Measurements from ENCODE around the gene DLK1. TPM values are rescaled to one million over a fixed set of nuclear protein-coding genes. Genes with fewer than 3 reads are reported as not detected.

DLK1 gene
- total RNA-seq, 2 donors from 2014 or later, result 26.2 to 33.0 TPM

DNA sequence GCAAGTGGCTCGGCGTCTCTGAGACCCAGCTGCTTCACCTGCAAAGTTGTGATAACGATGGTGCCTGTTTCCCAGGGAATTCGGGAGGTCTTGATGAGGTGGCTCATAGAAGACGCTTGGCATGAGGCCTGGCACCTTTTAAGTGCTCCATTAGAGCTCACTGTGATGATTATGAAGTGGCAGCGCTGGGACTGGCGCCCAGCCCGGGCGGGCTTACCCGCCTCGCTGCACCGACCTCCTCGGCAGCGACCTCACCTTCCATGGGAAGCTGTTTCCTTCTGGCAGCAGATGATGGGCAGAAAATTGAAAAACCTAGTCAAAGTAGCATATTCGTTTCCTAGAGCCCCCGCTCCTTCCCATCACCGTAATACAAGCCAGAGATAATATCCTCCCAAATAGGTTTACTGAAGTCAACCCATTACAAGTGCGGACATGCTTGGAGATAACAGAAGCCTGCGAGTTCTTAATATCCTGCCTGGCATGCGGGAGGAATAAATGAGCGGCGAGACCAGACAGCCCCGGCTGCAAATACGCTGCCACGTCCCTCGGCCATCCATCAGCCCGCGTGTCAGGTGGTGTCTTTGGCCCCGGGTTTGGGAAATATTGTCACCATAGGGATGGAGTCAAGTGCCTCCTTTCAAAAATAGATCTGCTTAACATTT lies 35.2 kb upstream of the DLK1 start:
- H3K27ac ChIP-seq, result no peak overlapping the region
- no peaks in the 10 kb centered on the region for H3K36me3 ChIP-seq (replicated peaks in 1 of 2; ENCODE audit: insufficient read depth in 1 of 2, low read depth in 2 of 2)
- no peak overlapping the region for H3K4me3 ChIP-seq
- no peaks in the 10 kb centered on the region for H3K9me3 ChIP-seq
- TF ChIP-seq, protein P1, sequence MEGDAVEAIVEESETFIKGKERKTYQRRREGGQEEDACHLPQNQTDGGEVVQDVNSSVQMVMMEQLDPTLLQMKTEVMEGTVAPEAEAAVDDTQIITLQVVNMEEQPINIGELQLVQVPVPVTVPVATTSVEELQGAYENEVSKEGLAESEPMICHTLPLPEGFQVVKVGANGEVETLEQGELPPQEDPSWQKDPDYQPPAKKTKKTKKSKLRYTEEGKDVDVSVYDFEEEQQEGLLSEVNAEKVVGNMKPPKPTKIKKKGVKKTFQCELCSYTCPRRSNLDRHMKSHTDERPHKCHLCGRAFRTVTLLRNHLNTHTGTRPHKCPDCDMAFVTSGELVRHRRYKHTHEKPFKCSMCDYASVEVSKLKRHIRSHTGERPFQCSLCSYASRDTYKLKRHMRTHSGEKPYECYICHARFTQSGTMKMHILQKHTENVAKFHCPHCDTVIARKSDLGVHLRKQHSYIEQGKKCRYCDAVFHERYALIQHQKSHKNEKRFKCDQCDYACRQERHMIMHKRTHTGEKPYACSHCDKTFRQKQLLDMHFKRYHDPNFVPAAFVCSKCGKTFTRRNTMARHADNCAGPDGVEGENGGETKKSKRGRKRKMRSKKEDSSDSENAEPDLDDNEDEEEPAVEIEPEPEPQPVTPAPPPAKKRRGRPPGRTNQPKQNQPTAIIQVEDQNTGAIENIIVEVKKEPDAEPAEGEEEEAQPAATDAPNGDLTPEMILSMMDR (IDR thresholded peaks at IDR 0.05), result no peak
- TF ChIP-seq POLR2A (IDR thresholded peaks at IDR 0.05), result no peak
- 51 to 54% methylated on average over 26 to 29 of the region's 29 CpGs for WGBS, 2 donors
- no peak for ATAC-seq
- H3K4me1 ChIP-seq, result no peaks in the 10 kb centered on the region
- intact Hi-C loops (cut with DNase I), result no loop called here
- H3K27me3 ChIP-seq, result no peaks in the 10 kb centered on the region
- DNase-seq, result peak in 2 of 4 donors; percentile 45 to 53

- Histone ChIP-seq H3K27ac (no peak overlapping the region), H3K4me3 (no peak overlapping the region), H3K27me3 (no peaks in the 10 kb centered on the region), H3K36me3 (replicated peaks in 1 of 2; ENCODE audit: insufficient read depth in 1 of 2, low read depth in 2 of 2) (no peaks in the 10 kb centered on the region), H3K9me3 (no peaks in the 10 kb centered on the region), H3K4me1 (no peaks in the 10 kb centered on the region)
- 77 to 81% methylated on average over 5 to 6 of the region's 6 CpGs for WGBS, 2 donors
- ATAC-seq, result no peak
- no peak for TF ChIP-seq POLR2A (IDR thresholded peaks at IDR 0.05)
- TF ChIP-seq, protein P1 (IDR thresholded peaks at IDR 0.05), result no peak
- intact Hi-C loops (cut with DNase I), result no loop called here
- no peak for DNase-seq
These were observed 34.4 kb upstream of the DLK1 start for GRCh38 chr14:100692256-100692655.

- ATAC-seq, result peak; percentile 12
- no peak for DNase-seq
- Histone ChIP-seq H3K36me3 (replicated peaks in 1 of 2; ENCODE audit: insufficient read depth in 1 of 2, low read depth in 2 of 2) (no peaks in the 10 kb centered on the region), H3K4me3 (no peak overlapping the region), H3K4me1 (no peaks in the 10 kb centered on the region), H3K27me3 (no peaks in the 10 kb centered on the region), H3K9me3 (no peaks in the 10 kb centered on the region), H3K27ac (no peak overlapping the region)
- TF ChIP-seq POLR2A (IDR thresholded peaks at IDR 0.05), result no peak
- TF ChIP-seq, protein P1 (IDR thresholded peaks at IDR 0.05), result no peak
- 78 to 81% methylated on average over 17 to 27 of the region's 27 CpGs for WGBS, 2 donors
- intact Hi-C loops (cut with DNase I), result no loop called here
These were observed 33.7 kb upstream of the DLK1 start for GRCh38 chr14:100692859-100693558.

- Histone ChIP-seq H3K27ac (no peak overlapping the region), H3K27me3 (no peaks in the 10 kb centered on the region), H3K9me3 (no peaks in the 10 kb centered on the region), H3K4me3 (no peak overlapping the region), H3K4me1 (no peaks in the 10 kb centered on the region), H3K36me3 (replicated peaks in 1 of 2; ENCODE audit: insufficient read depth in 1 of 2, low read depth in 2 of 2) (no peaks in the 10 kb centered on the region)
- WGBS, 2 donors, result 53 to 62% methylated on average over 18 to 20 of the region's 23 CpGs
- ATAC-seq (no peak), DNase-seq (no peak)
- no peak for TF ChIP-seq POLR2A (IDR thresholded peaks at IDR 0.05)
- intact Hi-C loops (cut with DNase I), result no loop called here
These were observed 32.7 kb upstream of the DLK1 start for GRCh38 chr14:100693877-100694578.

Data from body of pancreas (tissue), 4 donors.